DND-41 (cell line): ENCODE data around the gene COL6A5.

Source experiments
- ATAC-seq: fragments of 200-7000 bp; cut with Tn5 transposase; 3 replicates; pipeline ENCODE4 v1.9.1; 2021; ENCODE audit warnings: low read depth; ENCODE audit not compliant: insufficient read depth
- DNase-seq: peaks from one replicate; pipeline ENCODE4 v3.0.0-alpha.2; 2020
- H2AFZ ChIP-seq: 2 replicates; pipeline ENCODE4 v1.6.0; 2012; ENCODE audit warnings: low read depth, low read length
- H3K27ac ChIP-seq: 2 replicates; pipeline ENCODE4 v1.5.1; 2012; ENCODE audit warnings: low read length, inconsistent platforms
- H3K27me3 ChIP-seq: fragments of 200-600 bp; sonication (generic); 2 replicates; pipeline ENCODE4 v1.6.0; 2012; ENCODE audit warnings: low read length, mild to moderate bottlenecking, inconsistent platforms; ENCODE audit not compliant: insufficient read depth, poor library complexity
- H3K36me3 ChIP-seq: 2 replicates; pipeline ENCODE4 v1.5.1; 2012; ENCODE audit warnings: low read length, inconsistent platforms; ENCODE audit not compliant: insufficient read depth
- H3K4me1 ChIP-seq: 2 replicates; pipeline ENCODE4 v1.5.1; 2012; ENCODE audit warnings: mild to moderate bottlenecking, low read length; ENCODE audit not compliant: insufficient read depth
- H3K4me2 ChIP-seq: 2 replicates; pipeline ENCODE4 v1.6.0; 2012; ENCODE audit warnings: mild to moderate bottlenecking, moderate library complexity, low read length, inconsistent platforms; ENCODE audit not compliant: insufficient read depth
- H3K4me3 ChIP-seq, 2 experiments: fragments of 200-600 bp in 1 of 2; shearing (Covaris generic) in 1 of 2; 2 replicates each; pipeline ENCODE4 v1.5.1; 2012 to 2016; ENCODE audit warnings: inconsistent platforms in 2 of 2, low read length in 2 of 2, mild to moderate bottlenecking in 2 of 2, low read depth in 1 of 2, moderate library complexity in 1 of 2
- H3K79me2 ChIP-seq: 2 replicates; pipeline ENCODE4 v1.6.0; 2012; ENCODE audit warnings: low read length, inconsistent platforms; ENCODE audit not compliant: insufficient read depth
- H3K9ac ChIP-seq: 2 replicates; pipeline ENCODE4 v1.6.0; 2012; ENCODE audit warnings: low read depth, mild to moderate bottlenecking, inconsistent platforms, low read length, moderate library complexity
- H3K9me3 ChIP-seq: 2 replicates; pipeline ENCODE4 v1.5.1; 2012; ENCODE audit warnings: low read length, moderate library complexity, mild to moderate bottlenecking, inconsistent platforms; ENCODE audit not compliant: insufficient read depth, severe bottlenecking
- H4K20me1 ChIP-seq: 2 replicates; pipeline ENCODE4 v1.6.0; 2012; ENCODE audit warnings: low read length; ENCODE audit not compliant: insufficient read depth
- CTCF ChIP-seq: IDR thresholded peaks from 2 replicates; pipeline ENCODE4 v1.5.1; 2012; ENCODE audit warnings: borderline replicate concordance, low read length, moderate library complexity, mild to moderate bottlenecking; ENCODE audit not compliant: poor library complexity, severe bottlenecking; ENCODE audit errors: extremely low read depth
- EZH2 ChIP-seq: IDR thresholded peaks from 3 replicates; pipeline ENCODE4 v1.6.1; 2012; ENCODE audit warnings: borderline replicate concordance, low read depth, mild to moderate bottlenecking, moderate library complexity, low read length, inconsistent platforms; ENCODE audit not compliant: severe bottlenecking

The COL6A5 gene

GRCh38 chr3:130459944-130460343 lies 114.5 kb downstream of the COL6A5 start:
- TF ChIP-seq CTCF (no peak), EZH2 (no peak)
- H2AFZ ChIP-seq = no peak overlapping the region

GRCh38 chr3:130462089-130462488 lies 116.6 kb downstream of the COL6A5 start:
- Histone ChIP-seq H3K27me3 (peaks cover 8% of the 10 kb centered on the region), H3K4me1 (no peaks in the 10 kb centered on the region), H2AFZ (no peak overlapping the region), H3K79me2 (no peaks in the 10 kb centered on the region), H3K4me2 (no peak overlapping the region), H3K27ac (no peak overlapping the region), H4K20me1 (no peaks in the 10 kb centered on the region), H3K4me3 (no peak overlapping the region), H3K9me3 (no peaks in the 10 kb centered on the region), H3K36me3 (no peaks in the 10 kb centered on the region), H3K9ac (no peak overlapping the region)
- TF ChIP-seq CTCF (no peak), EZH2 (no peak)
- DNase-seq (no peak), ATAC-seq (no peak)

More at GRCh38 chr3:130459944-130460343, 114.5 kb downstream of the COL6A5 start:
- no peak overlapping the region for H3K4me3 ChIP-seq
- H3K27me3 ChIP-seq = peaks cover 8% of the 10 kb centered on the region
- no peak for DNase-seq
- no peak for ATAC-seq
- H3K9me3 ChIP-seq = no peaks in the 10 kb centered on the region
- no peak overlapping the region for H3K27ac ChIP-seq
- no peaks in the 10 kb centered on the region for H3K4me1 ChIP-seq
- H3K36me3 ChIP-seq = no peaks in the 10 kb centered on the region
- H3K4me2 ChIP-seq = no peak overlapping the region
- H3K9ac ChIP-seq = no peak overlapping the region
- H4K20me1 ChIP-seq = no peaks in the 10 kb centered on the region
- H3K79me2 ChIP-seq = no peaks in the 10 kb centered on the region

GRCh38 chr3:130463221-130463620 lies 117.7 kb downstream of the COL6A5 start:
- Histone ChIP-seq H3K79me2 (no peaks in the 10 kb centered on the region), H2AFZ (no peak overlapping the region), H3K4me1 (no peaks in the 10 kb centered on the region), H3K9me3 (no peaks in the 10 kb centered on the region), H3K27me3 (no peaks in the 10 kb centered on the region), H4K20me1 (no peaks in the 10 kb centered on the region), H3K9ac (no peak overlapping the region), H3K27ac (no peak overlapping the region), H3K4me2 (no peak overlapping the region), H3K36me3 (no peaks in the 10 kb centered on the region), H3K4me3 (no peak overlapping the region)
- no peak for DNase-seq
- TF ChIP-seq CTCF (no peak), EZH2 (no peak)
- ATAC-seq = no peak

GRCh38 chr3:130465521-130465920 lies 120.0 kb downstream of the COL6A5 start:
- H3K4me2 ChIP-seq = no peak overlapping the region
- ATAC-seq = no peak
- H3K4me1 ChIP-seq = no peaks in the 10 kb centered on the region
- DNase-seq = no peak
- no peaks in the 10 kb centered on the region for H3K9me3 ChIP-seq
- no peaks in the 10 kb centered on the region for H3K79me2 ChIP-seq
- no peak overlapping the region for H3K4me3 ChIP-seq
- no peaks in the 10 kb centered on the region for H3K27me3 ChIP-seq
- no peak for TF ChIP-seq CTCF
- TF ChIP-seq EZH2 = no peak
- H4K20me1 ChIP-seq = no peaks in the 10 kb centered on the region
- no peak overlapping the region for H2AFZ ChIP-seq
- no peak overlapping the region for H3K27ac ChIP-seq
- no peaks in the 10 kb centered on the region for H3K36me3 ChIP-seq
- no peak overlapping the region for H3K9ac ChIP-seq
